Suprapubic skin (tissue), 4 donors: Measurements from ENCODE around the gene CLK1.

ENCODE experiments used
- EP300 ChIP-seq: sonication (generic); formaldehyde crosslinking; IDR thresholded peaks from one replicate; pipeline ENCODE4 v1.6.1; 2017; ENCODE audit warnings: antibody characterized with exemption
- POLR2AphosphoS5 ChIP-seq, 3 donors: sonication (generic); formaldehyde crosslinking; IDR thresholded peaks; one replicate each; pipeline ENCODE4 v1.6.1; 2017; ENCODE audit warnings: antibody characterized with exemption in 3 of 3
- TF ChIP-seq, protein P1 (sequence below), 2 donors: fragments of 200-600 bp in 1 of 2; fragments of 450-650 bp in 1 of 2; sonication (generic) in 1 of 2; IDR thresholded peaks; one replicate each; pipeline ENCODE4 v1.5.1; 2016 to 2019; ENCODE audit warnings: antibody characterized with exemption in 2 of 2, mild to moderate bottlenecking in 1 of 2, moderate library complexity in 1 of 2

GRCh38 chr2:200821686-200822245 is 42.7 kb downstream of the CLK1 start:
- TF ChIP-seq, protein P1, sequence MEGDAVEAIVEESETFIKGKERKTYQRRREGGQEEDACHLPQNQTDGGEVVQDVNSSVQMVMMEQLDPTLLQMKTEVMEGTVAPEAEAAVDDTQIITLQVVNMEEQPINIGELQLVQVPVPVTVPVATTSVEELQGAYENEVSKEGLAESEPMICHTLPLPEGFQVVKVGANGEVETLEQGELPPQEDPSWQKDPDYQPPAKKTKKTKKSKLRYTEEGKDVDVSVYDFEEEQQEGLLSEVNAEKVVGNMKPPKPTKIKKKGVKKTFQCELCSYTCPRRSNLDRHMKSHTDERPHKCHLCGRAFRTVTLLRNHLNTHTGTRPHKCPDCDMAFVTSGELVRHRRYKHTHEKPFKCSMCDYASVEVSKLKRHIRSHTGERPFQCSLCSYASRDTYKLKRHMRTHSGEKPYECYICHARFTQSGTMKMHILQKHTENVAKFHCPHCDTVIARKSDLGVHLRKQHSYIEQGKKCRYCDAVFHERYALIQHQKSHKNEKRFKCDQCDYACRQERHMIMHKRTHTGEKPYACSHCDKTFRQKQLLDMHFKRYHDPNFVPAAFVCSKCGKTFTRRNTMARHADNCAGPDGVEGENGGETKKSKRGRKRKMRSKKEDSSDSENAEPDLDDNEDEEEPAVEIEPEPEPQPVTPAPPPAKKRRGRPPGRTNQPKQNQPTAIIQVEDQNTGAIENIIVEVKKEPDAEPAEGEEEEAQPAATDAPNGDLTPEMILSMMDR (IDR thresholded peaks at IDR 0.05) = no peak
- TF ChIP-seq POLR2AphosphoS5 (IDR thresholded peaks at IDR 0.05) (no peak), EP300 (no peak)
